Measurements from ENCODE around the gene LRCH4.
"Not testable (repeated sequence)": the region's sequence is repeated elsewhere in the genome, so short reads cannot be mapped to it uniquely, and the experiment has no call there.

The LRCH4 gene

DNA sequence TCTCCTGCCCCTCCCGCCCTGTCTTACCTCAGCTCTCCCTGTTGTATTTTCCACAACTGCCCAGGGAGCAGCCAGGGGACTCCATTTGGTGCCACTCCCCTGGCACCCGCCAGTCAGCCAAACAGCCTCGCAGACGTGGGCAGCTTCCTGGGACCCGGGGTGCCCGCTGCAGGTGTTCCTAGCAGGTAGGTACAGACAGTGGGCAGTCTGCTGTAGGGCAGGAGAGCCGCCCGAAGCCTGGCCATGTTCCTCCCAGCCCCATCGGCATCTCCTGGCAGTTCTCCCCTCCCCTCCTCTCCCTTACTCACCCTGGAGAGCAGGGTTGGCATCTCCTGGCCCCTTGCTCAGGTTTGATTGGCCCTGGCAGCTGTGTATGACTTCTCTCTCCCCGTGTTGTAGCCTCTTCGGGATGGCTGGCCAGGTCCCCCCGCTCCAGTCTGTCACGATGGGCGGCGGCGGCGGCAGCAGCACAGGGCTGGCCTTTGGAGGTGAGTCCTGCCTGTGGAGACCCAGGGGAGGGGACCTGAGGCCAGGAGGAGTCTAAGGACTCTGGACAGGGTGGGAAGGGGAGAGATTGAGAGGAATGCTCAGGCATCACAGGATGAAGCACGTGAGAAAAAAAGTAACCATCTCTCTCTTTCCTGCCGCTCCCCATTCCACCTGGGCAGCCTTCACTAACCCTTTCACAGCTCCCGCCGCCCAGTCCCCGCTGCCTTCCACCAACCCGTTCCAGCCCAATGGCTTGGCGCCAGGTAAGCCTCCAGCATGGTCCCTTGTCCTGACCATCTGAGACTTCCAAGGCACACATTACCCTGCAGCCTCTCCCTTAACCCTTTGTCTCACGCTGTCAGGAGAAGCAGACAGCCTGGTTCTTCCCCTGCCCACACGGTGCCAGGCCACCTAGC, 23.5 kb downstream of the LRCH4 start:
- H3K4me3 ChIP-seq (ENCODE audit: low read length), result no peak overlapping the region
- no peak for TF ChIP-seq ZNF274 (IDR thresholded peaks at IDR 0.05; ENCODE audit: low read depth, low read length)

DNA sequence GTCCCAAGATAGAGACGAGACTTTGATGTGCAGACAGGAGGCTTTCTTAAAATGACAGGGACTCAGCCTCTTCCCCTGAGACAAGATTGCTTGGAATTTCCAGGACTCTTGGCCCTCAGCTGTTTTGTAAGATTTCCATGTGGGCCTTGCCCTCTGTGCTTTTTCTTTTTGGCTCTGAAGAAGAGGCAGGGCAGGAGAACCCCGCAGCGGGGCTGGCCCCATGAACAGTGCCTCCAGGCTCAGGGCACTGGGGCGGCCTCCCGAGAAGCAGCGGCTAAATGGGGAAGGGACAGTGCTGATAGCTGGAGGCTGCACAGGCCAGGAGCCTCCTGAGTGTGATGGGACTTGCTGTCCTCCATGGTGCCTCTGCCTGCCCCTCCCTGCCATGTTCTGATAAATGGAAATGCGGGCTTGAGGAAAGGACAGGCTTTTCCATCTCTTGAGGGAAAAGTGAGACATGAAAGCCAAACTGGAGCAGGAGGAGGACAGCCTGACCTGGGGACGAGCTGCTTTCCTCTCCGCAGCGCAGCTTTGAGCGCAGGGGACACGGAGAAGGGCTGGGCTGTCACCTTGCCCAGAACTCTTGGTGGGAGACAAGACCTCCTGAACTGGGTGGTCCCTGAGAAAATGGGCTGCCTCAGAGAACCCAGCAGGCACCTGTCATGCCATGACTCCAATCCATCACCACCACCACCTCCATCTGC, 24.3 kb downstream of the LRCH4 start:
- H3K4me3 ChIP-seq (ENCODE audit: low read length), result no peak overlapping the region
- TF ChIP-seq ZNF274 (IDR thresholded peaks at IDR 0.05; ENCODE audit: low read depth, low read length), result no peak

DNA sequence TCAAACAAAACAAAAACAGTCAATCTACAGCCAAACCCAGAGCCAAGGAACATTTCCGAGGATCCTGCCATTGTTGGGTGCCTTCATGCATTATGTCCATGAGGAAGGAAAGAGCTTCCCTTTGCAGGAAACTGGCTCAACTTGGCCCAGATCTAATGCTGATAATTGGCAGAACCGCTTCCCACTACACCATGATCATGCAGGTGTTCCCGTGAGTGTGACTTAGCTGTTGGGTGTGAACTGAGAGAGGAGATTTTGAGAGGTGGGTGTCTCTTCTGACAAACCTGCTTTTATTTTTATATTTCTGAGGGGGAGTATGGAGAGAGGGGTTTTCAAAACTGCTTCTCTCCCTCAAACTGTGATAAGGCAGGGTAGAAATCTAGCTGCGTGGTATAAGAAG, 26.8 kb downstream of the LRCH4 start:
- TF ChIP-seq ZNF274 (IDR thresholded peaks at IDR 0.05; ENCODE audit: low read depth, low read length), result no peak
- H3K4me3 ChIP-seq (ENCODE audit: low read length), result no peak overlapping the region

GRCh38 chr7:100556541-100556940, 29.4 kb downstream of the LRCH4 start:
- no peak for TF ChIP-seq ZNF274 (IDR thresholded peaks at IDR 0.05; ENCODE audit: low read depth, low read length)
- H3K4me3 ChIP-seq (ENCODE audit: low read length), result no peak overlapping the region

GRCh38 chr7:100555701-100556100, 30.2 kb downstream of the LRCH4 start:
- no peak overlapping the region for H3K4me3 ChIP-seq (ENCODE audit: low read length)
- no peak for TF ChIP-seq ZNF274 (IDR thresholded peaks at IDR 0.05; ENCODE audit: low read depth, low read length)

GRCh38 chr7:100553032-100553431, 32.9 kb downstream of the LRCH4 start:
- no peak for TF ChIP-seq ZNF274 (IDR thresholded peaks at IDR 0.05; ENCODE audit: low read depth, low read length)
- H3K4me3 ChIP-seq (ENCODE audit: low read length), result no peak overlapping the region

- no peak for TF ChIP-seq ZNF274 (IDR thresholded peaks at IDR 0.05; ENCODE audit: low read depth, low read length)
Observed at GRCh38 chr7:100552532-100552931, 33.4 kb downstream of the LRCH4 start.

GRCh38 chr7:100548446-100548845, 37.5 kb downstream of the LRCH4 start:
- H3K4me3 ChIP-seq (ENCODE audit: low read length), result not testable (repeated sequence)

More at GRCh38 chr7:100552532-100552931, 33.4 kb downstream of the LRCH4 start:
- no peak overlapping the region for H3K4me3 ChIP-seq (ENCODE audit: low read length)

GRCh38 chr7:100547872-100548271, 38.1 kb downstream of the LRCH4 start:
- no peak for TF ChIP-seq ZNF274 (IDR thresholded peaks at IDR 0.05; ENCODE audit: low read depth, low read length)
- no peak overlapping the region for H3K4me3 ChIP-seq (ENCODE audit: low read length)

DNA sequence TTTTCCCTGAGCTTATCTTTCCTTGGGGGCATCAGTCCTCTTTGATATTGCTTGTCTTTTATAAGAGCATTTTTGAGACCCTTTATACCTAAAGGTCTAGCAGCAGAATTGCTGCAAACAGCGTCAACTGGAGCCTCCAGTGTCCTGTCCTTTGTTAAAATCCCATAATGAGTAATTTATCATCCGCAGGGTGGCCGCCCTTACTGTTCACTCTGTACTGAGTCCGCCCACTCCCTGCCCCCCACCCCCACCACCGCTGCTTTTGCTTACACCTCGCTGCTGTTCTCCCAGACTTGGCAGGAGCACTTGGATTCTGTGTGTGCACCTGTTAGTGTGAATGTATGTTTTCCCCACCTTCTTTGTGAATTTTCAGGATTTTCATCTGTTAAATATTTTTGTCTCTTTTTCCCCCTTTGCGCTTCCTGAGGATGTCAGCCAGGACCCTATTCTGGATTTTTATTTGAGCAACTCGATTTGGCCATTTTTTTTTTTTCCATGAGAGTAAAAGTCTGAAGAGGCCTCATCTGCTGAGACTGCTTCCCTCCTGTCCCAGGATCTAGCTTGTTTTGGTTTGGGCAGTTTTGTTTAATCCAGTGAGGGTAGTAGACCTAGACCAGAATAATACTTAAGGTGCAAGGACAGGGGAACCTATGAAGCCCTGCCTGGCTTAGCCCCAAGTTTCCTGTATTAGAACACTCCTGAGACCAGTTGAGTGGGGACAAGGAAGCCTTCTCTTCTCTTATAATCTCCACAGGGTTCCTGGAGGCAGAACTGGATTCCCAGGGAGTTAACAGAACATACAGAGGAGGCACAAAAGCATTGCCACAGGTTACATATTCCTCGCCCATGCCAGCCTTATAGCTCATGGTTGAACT, 38.8 kb downstream of the LRCH4 start:
- no peak for TF ChIP-seq ZNF274 (IDR thresholded peaks at IDR 0.05; ENCODE audit: low read depth, low read length)
- peak overlapping the region; percentile 55; the same call in 1 of the 2 replicates for H3K4me3 ChIP-seq (ENCODE audit: low read length)

DNA sequence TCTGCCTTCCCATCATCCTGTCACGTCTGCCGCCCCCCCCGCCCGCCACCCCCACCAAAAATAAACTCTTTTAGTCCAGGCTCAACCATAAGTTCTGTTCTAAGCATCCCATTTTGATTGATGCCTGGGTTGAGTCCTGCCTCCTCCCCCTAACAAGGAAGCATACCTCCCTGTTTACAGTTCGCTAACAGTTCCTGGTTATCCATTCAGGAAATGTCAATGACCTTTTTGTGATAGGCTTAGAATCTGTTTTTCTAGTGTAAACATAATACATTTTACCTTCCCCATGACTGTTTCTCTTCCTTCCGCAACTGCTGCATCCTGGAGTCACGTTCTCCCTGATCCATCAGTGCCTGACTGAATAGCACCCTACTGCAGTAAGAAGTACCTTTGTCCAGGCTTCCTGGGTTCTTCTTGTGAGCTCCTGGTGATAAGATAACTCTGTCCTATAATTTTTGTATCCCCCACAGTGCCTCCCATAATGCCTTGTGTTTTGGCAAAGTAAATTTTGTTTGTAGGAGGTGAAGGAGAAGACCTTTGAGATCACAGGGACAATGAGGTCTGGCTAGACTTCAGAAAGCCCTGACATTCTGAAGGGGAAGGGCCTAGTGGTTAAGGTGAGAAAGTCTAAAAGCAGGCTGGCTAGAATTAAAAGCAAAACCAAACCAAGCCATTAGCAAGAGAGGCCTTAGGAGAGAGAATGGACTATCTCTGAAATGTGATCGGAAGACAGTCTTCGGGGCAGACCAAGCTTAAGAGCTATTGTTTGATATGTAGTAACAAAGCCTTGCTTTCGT, 39.6 kb downstream of the LRCH4 start:
- TF ChIP-seq ZNF274 (IDR thresholded peaks at IDR 0.05; ENCODE audit: low read depth, low read length), result no peak
- H3K4me3 ChIP-seq (ENCODE audit: low read length), result peak overlapping the region; percentile 55; the same call in 1 of the 2 replicates

DNA sequence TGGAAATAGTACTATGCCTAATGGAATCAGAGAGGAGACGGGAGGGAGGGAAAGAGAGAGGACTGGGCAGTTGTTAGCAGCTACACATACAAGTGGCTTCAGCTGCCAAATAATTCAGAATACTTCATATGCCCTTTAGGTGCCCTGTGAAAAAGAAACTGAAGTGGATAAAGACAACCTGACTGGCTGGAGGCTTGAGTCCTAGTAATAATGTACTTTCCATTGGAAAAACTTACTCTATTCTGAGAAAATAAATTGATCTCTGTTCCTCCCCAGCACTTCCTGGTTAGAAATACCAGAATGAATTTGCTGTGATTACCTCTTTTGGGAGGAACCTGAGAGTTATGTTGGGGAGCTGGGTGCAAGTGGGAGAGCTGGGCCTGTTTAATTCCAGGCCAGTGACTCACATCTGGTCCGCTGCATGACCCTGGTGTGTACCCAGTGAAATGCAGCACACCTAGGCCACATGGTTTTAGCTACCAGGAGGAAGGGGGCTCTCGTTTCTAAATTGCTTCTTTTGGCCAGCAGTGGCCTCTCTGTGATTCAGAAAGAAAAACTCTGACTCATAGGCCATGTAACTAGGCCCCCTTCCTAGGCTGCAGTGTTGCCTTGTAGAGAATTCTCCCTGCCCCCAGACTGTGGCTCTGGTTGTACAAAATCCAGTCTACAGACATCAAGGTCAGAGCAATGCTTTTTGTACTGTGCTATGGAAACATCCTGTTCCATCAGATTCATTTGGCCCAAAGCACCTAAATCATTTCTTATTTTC, 40.4 kb downstream of the LRCH4 start:
- TF ChIP-seq ZNF274 (IDR thresholded peaks at IDR 0.05; ENCODE audit: low read depth, low read length), result no peak
- H3K4me3 ChIP-seq (ENCODE audit: low read length), result peak overlapping the region; percentile 2; the same call in 1 of the 2 replicates

GRCh38 chr7:100544967-100545359, 41.0 kb downstream of the LRCH4 start:
- H3K4me3 ChIP-seq (ENCODE audit: low read length), result peak overlapping the region; percentile 8; the same call in 1 of the 2 replicates
- TF ChIP-seq ZNF274 (IDR thresholded peaks at IDR 0.05; ENCODE audit: low read depth, low read length), result no peak
